ENCODE results near the gene MLXIP. TPM values are rescaled to one million over a fixed set of nuclear protein-coding genes. Genes with fewer than 3 reads are reported as not detected.

MLXIP gene
- total and polyA plus RNA-seq, 2 experiments from 2014 or later: 16.2 to 23.0 TPM

DNA sequence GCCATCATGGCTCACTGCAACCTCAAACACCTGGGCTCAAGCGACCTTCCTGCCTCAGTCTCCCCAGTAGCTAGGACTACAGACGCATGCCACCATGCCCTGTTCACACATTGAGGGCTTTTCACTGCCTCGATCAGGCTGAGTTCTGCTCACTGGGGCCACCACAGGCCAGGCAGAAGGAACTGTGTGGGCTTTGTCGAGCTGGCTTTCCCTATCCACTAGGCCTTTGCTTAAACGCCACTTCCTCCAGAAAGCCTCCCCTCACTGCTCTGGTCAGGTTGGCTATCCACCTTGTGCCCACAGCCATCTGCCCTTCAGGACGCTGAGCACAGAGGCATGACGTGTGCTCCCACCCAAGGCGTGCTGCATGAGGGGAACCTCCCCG is 45.2 kb downstream of the MLXIP start:
- peaks cover 19% of the 10 kb centered on the region; the same call in 1 of the 2 replicates for H3K79me2 ChIP-seq (replicated peaks; ENCODE audit: insufficient read depth)
- no peak; the same call in 2 of the 3 replicates for ATAC-seq
- no peaks in the 10 kb centered on the region for H3K9me3 Mint-ChIP-seq

More for the DNA sequence above, 45.2 kb downstream of the MLXIP start:
- peaks cover 23% of the 10 kb centered on the region for H3K4me1 Mint-ChIP-seq
- peaks cover 14% of the 10 kb centered on the region for H3K27me3 Mint-ChIP-seq (ENCODE audit: insufficient read depth, low read depth, poor library complexity)
- DNase-seq (ENCODE audit: low spot score): no peak
- H3K4me3 Mint-ChIP-seq: no peak overlapping the region
- Histone ChIP-seq H3K4me3 (no peak overlapping the region), H3K4me2 (no peak overlapping the region), H2AFZ (no peak overlapping the region), H3K27ac (ENCODE audit: low read depth) (peak overlapping the region; percentile 21; the same call in 1 of the 2 replicates), H3K27me3 (ENCODE audit: insufficient read depth) (no peaks in the 10 kb centered on the region), H3K4me1 (ENCODE audit: insufficient read depth) (no peaks in the 10 kb centered on the region; the same call in 1 of the 2 replicates), H3K36me3 (ENCODE audit: insufficient read depth) (no peaks in the 10 kb centered on the region), H3F3A (replicated peaks; ENCODE audit: low read depth) (no peaks in the 10 kb centered on the region), H3K9me2 (ENCODE audit: insufficient read depth) (no peaks in the 10 kb centered on the region), H4K20me1 (replicated peaks; ENCODE audit: insufficient read depth) (no peaks in the 10 kb centered on the region; the same call in none of the 2 replicates)
- peak overlapping the region; percentile 60; the same call in 1 of the 2 replicates for H3K27ac Mint-ChIP-seq
- peaks cover 4% of the 10 kb centered on the region; the same call in 1 of the 3 replicates for H3K36me3 Mint-ChIP-seq (ENCODE audit: low read depth)
- TF ChIP-seq NANOG (IDR thresholded peaks at IDR 0.05; ENCODE audit: borderline replicate concordance) (no peak), POLR2AphosphoS5 (IDR thresholded peaks at IDR 0.05; ENCODE audit: low read depth) (no peak), STAT1 (IDR thresholded peaks at IDR 0.05; ENCODE audit: unreplicated experiment) (no peak), ZNF114 (CRISPR knock-in tag; IDR thresholded peaks at IDR 0.05) (no peak), EZH2phosphoT487 (IDR thresholded peaks at IDR 0.05; ENCODE audit: unreplicated experiment) (no peak), CREB1 (CRISPR knock-in tag; IDR thresholded peaks at IDR 0.05; ENCODE audit: low read depth) (no peak), EZH2 (IDR thresholded peaks at IDR 0.05; ENCODE audit: low read depth, unreplicated experiment) (no peak), JUNB (IDR thresholded peaks at IDR 0.05; ENCODE audit: unreplicated experiment) (no peak), ZNF331 (CRISPR knock-in tag; IDR thresholded peaks at IDR 0.05; ENCODE audit: low read depth) (no peak)
- TF ChIP-seq, protein P1, sequence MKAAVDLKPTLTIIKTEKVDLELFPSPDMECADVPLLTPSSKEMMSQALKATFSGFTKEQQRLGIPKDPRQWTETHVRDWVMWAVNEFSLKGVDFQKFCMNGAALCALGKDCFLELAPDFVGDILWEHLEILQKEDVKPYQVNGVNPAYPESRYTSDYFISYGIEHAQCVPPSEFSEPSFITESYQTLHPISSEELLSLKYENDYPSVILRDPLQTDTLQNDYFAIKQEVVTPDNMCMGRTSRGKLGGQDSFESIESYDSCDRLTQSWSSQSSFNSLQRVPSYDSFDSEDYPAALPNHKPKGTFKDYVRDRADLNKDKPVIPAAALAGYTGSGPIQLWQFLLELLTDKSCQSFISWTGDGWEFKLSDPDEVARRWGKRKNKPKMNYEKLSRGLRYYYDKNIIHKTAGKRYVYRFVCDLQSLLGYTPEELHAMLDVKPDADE (IDR thresholded peaks at IDR 0.05): no peak
- TF ChIP-seq, protein P2, sequence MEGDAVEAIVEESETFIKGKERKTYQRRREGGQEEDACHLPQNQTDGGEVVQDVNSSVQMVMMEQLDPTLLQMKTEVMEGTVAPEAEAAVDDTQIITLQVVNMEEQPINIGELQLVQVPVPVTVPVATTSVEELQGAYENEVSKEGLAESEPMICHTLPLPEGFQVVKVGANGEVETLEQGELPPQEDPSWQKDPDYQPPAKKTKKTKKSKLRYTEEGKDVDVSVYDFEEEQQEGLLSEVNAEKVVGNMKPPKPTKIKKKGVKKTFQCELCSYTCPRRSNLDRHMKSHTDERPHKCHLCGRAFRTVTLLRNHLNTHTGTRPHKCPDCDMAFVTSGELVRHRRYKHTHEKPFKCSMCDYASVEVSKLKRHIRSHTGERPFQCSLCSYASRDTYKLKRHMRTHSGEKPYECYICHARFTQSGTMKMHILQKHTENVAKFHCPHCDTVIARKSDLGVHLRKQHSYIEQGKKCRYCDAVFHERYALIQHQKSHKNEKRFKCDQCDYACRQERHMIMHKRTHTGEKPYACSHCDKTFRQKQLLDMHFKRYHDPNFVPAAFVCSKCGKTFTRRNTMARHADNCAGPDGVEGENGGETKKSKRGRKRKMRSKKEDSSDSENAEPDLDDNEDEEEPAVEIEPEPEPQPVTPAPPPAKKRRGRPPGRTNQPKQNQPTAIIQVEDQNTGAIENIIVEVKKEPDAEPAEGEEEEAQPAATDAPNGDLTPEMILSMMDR (conservative IDR thresholded peaks at IDR 0.05; ENCODE audit: low read depth in 2 of 2): no peak
- TF ChIP-seq, protein P3, sequence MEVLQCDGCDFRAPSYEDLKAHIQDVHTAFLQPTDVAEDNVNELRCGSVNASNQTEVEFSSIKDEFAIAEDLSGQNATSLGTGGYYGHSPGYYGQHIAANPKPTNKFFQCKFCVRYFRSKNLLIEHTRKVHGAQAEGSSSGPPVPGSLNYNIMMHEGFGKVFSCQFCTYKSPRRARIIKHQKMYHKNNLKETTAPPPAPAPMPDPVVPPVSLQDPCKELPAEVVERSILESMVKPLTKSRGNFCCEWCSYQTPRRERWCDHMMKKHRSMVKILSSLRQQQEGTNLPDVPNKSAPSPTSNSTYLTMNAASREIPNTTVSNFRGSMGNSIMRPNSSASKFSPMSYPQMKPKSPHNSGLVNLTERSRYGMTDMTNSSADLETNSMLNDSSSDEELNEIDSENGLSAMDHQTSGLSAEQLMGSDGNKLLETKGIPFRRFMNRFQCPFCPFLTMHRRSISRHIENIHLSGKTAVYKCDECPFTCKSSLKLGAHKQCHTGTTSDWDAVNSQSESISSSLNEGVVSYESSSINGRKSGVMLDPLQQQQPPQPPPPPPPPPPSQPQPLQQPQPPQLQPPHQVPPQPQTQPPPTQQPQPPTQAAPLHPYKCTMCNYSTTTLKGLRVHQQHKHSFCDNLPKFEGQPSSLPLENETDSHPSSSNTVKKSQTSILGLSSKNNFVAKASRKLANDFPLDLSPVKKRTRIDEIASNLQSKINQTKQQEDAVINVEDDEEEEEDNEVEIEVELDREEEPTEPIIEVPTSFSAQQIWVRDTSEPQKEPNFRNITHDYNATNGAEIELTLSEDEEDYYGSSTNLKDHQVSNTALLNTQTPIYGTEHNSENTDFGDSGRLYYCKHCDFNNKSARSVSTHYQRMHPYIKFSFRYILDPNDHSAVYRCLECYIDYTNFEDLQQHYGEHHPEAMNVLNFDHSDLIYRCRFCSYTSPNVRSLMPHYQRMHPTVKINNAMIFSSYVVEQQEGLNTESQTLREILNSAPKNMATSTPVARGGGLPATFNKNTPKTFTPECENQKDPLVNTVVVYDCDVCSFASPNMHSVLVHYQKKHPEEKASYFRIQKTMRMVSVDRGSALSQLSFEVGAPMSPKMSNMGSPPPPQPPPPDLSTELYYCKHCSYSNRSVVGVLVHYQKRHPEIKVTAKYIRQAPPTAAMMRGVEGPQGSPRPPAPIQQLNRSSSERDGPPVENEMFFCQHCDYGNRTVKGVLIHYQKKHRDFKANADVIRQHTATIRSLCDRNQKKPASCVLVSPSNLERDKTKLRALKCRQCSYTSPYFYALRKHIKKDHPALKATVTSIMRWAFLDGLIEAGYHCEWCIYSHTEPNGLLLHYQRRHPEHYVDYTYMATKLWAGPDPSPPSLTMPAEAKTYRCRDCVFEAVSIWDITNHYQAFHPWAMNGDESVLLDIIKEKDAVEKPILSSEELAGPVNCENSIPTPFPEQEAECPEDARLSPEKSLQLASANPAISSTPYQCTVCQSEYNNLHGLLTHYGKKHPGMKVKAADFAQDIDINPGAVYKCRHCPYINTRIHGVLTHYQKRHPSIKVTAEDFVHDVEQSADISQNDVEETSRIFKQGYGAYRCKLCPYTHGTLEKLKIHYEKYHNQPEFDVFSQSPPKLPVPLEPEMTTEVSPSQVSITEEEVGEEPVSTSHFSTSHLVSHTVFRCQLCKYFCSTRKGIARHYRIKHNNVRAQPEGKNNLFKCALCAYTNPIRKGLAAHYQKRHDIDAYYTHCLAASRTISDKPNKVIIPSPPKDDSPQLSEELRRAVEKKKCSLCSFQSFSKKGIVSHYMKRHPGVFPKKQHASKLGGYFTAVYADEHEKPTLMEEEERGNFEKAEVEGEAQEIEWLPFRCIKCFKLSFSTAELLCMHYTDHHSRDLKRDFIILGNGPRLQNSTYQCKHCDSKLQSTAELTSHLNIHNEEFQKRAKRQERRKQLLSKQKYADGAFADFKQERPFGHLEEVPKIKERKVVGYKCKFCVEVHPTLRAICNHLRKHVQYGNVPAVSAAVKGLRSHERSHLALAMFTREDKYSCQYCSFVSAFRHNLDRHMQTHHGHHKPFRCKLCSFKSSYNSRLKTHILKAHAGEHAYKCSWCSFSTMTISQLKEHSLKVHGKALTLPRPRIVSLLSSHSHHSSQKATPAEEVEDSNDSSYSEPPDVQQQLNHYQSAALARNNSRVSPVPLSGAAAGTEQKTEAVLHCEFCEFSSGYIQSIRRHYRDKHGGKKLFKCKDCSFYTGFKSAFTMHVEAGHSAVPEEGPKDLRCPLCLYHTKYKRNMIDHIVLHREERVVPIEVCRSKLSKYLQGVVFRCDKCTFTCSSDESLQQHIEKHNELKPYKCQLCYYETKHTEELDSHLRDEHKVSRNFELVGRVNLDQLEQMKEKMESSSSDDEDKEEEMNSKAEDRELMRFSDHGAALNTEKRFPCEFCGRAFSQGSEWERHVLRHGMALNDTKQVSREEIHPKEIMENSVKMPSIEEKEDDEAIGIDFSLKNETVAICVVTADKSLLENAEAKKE (CRISPR knock-in tag; IDR thresholded peaks at IDR 0.05): no peak
- TF ChIP-seq, protein P4, sequence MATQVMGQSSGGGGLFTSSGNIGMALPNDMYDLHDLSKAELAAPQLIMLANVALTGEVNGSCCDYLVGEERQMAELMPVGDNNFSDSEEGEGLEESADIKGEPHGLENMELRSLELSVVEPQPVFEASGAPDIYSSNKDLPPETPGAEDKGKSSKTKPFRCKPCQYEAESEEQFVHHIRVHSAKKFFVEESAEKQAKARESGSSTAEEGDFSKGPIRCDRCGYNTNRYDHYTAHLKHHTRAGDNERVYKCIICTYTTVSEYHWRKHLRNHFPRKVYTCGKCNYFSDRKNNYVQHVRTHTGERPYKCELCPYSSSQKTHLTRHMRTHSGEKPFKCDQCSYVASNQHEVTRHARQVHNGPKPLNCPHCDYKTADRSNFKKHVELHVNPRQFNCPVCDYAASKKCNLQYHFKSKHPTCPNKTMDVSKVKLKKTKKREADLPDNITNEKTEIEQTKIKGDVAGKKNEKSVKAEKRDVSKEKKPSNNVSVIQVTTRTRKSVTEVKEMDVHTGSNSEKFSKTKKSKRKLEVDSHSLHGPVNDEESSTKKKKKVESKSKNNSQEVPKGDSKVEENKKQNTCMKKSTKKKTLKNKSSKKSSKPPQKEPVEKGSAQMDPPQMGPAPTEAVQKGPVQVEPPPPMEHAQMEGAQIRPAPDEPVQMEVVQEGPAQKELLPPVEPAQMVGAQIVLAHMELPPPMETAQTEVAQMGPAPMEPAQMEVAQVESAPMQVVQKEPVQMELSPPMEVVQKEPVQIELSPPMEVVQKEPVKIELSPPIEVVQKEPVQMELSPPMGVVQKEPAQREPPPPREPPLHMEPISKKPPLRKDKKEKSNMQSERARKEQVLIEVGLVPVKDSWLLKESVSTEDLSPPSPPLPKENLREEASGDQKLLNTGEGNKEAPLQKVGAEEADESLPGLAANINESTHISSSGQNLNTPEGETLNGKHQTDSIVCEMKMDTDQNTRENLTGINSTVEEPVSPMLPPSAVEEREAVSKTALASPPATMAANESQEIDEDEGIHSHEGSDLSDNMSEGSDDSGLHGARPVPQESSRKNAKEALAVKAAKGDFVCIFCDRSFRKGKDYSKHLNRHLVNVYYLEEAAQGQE (IDR thresholded peaks at IDR 0.05; ENCODE audit: unreplicated experiment): no peak
